T follicular helper cell (primary cell): ENCODE data around the gene CEP63.
A peak's percentile ranks its signal among the peaks of the same experiment; 100 is the strongest.

ENCODE experiments used
- DNase-seq: peaks from one replicate; pipeline ENCODE4 v3.0.0-alpha.2; 2020; ENCODE audit warnings: low read depth
- total RNA-seq, 2 experiments: gene quantifications; one replicate each; lab custom pipeline; 2026; lab: John Stamatoyannopoulos, UW

The CEP63 gene
- 5.6 to 11.9 reads per million in 2 experiments for total RNA-seq

DNA sequence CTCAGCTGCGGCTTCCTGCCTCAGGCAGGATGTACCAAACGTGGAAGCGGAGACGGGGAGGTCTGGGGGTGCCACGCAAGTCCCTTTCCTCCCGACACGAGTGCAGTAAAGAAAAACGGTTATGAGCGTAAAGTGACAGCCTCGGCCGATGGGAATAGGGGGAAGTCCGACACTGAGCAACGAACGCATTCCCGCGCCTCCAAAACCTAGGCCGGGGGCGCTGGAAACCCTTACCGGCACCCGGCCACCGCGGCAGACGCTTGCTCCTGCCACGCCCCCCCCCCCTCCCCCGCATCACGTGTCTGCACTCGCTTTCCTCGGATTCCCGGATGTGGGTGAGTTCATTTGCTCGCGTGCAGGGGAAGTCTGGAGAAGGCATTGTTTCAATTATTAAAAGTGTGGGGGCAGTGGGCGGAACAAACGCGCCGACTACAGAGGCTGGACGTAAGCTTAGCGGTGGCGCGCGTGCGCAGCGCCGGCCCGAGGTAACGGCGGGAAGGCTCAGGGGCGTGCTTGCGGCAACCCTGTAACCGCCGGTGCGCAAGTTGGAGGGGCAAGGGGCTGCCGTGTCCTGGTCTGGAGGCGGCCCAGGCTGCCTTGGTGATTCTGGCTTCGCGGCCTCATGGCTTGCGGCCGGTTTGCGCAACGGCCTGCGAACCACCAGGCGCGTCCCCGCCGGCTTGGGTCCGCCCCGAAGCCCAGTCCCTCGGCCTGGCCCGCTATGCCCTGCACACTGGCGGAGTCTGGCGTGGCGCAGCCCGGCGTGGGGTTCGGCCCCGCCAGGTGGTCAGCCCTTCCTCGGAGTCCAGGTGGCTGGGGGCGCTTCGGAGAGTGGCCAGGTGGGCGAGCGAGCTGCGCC lies at the start of gene CEP63, which contains the start of gene ANAPC13:
CEP63 (plus strand) TSS at position 340 of the 859 bp plus-strand sequence. CDS start 9,264 bp downstream, outside the sequence.
ANAPC13 (minus strand) TSS at position 268 of the 859 bp plus-strand sequence. CDS start 3,081 bp downstream, outside the sequence.
- peak; percentile 90 for DNase-seq

DNA sequence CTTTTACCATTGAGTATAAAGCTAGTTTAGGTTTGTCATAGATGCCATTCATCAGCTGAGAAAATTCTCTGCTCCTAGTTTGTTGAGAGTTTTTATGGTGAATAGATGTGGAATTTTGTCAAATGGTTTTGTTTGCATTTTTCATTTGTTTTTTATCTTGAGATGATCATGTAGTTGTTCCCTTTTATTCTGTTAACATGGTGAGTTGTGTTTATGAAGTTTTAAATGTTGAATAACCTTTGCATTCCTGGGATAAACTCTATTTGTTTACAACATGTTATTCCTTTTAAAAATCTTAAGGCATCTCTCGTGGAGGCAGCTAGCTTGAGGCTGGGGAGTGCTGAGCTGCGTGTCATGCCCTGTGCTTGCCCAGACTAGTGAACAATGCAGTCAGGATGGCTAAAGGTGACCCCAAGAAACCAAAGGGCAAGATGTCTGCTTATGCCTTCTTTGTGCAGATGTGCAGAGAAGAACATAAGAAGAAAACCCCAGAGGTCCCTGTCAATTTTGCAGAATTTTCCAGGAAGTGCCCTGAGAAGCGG lies 48.6 kb upstream of the CEP63 start:
- DNase-seq, result no peak

DNA sequence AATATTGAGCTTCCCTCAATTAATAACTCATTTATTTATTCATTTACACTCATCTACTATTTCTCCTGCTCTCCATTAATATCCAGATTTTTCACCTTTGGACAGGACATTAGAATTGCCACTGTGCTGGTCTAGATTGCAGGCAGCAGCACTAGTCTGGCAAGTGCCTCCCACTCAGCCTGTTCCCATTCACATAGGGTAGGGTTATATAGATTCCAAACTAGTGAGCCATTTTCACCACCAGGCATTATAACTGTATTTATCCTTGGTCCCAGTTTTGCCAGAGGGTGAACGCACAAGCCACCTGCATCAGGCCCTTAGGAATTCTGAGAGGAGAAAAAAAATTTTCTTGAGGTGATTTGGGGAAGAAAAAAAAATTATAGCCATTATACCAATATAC lies 44.5 kb upstream of the CEP63 start:
- DNase-seq, result no peak

DNA sequence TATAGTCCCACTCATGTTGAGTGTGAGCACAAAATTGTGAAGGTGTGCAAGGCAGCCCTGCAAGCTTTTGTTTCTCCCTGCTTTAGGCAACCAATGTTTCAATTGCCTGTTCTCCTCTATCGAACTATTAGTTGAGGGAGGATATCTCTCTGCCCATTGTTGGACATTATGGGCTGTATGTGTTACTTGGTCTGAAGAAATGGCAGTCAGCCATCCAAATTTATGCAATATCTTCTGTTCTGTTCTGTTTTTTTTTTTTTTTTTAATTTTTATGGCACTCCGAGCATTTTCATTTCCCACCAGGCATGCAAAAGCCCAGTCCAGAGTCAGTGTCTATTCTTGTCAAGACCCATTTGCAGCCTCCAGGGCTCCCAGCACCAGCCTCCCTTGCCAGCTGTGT lies 44.0 kb upstream of the CEP63 start:
- DNase-seq, result no peak

DNA sequence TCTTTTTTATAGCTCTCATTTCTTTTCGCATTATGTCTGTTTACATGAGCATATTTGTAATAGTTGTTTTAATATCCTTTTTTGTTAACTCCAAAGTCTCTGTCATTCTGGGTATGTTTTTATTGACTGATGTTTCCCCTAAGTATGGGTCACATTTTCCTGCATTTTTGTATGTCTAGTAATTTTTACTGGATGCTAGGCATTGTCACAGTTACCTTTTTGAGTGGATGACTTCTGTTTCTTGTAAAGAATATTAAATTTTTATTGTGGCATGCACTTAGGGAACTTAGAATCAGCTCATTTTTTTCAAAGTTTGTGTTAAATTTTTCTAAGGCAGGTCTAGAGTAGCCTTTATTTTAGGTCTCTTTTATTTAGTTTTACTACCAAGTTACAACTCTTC lies 40.8 kb upstream of the CEP63 start:
- no peak for DNase-seq

DNA sequence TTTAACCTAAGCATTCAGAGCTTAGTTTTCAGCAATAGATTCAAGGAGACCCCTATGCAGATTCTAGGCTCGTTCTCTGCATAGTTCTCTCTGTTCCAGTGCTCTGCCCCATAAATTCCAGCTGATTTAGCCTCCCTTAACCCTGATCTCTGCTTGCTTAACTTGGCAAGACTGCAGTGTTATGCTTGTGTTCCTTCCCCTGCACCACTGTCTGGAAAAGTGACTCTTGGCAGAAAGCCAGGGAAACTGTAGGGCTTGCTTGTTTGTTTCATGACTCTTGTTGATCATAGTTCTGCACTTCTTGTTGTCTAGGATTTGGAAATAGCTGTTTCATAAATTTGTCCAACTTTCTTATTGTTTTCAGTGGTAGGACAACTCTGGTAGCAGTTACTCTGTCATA lies 40.2 kb upstream of the CEP63 start:
- no peak for DNase-seq

DNA sequence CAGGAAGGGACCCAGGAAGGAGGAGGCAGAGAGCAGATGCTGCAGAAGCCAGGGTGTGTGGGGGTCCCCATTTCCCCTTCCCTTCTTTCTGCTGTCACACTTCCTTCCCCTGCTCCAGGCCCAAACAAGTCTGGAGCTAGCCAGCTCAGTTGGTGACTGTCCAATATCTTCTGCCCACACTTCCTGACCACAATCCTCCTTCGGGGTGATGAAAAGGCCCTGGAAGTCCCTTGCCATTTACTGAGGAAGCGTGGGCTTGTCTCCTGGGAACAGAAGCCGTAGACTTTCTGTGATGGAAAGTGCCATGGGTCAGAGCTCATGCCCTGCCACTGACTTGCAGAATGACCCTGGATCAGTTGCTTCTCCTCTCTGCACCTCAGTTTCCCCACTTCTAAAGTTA lies 39.1 kb upstream of the CEP63 start:
- no peak for DNase-seq

DNA sequence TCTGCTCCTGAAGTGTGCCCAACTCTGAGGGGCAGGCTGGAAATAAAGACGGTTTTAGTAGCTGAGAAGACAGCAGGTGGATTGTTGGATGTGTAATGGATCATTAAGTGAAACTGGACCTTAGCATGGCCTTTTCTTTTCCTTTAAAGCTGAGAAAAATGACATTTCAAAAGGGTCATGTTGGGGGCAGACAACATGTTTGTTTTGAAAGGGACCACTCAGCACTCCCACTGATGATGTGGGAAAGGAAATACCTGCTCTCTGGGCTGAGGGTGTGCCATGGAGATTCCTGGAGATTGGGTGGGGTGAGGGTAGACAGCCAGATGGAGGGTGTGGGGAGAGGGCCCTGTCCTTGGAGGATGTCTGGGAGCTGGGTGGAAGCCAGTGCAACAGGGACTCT lies 38.5 kb upstream of the CEP63 start:
- DNase-seq, result no peak

DNA sequence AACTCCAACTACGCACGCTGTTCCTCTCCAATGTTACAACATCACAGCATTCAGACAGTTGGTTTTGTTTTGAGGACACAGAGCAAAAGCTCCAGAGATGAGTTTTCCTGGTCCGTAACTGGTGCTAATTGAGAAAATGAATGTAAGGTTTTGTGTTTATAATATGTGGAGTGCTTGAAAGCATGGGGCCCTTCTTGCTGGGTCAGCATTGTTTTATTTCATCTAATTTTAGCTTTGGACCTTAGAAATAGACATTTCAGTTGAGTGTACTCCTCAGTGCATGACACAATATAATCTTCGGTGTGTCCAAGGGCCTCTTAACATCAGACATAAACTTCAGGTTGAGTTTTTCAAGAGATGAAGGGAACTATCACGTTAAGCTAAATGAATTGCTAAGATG lies 37.2 kb upstream of the CEP63 start:
- DNase-seq, result no peak

DNA sequence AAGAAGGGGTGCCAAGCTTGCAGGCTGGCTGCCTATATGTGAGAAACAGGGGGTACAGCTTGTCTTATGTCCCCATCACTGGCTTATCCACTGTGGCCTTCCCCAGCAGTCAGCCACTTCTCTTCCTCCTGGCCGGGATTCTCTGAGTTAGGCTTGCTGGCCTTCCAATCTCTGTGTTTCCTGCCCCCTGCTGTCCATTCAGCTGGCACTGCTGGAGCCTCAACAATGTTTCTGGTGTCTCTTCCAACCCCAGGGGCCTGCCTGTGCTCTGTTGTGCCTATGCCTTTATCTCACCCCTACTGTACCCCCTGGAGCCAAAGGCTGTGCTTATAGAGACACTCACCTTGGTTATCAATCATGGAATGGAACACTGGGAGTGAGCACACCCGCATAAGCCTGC lies 36.6 kb upstream of the CEP63 start:
- DNase-seq, result no peak

DNA sequence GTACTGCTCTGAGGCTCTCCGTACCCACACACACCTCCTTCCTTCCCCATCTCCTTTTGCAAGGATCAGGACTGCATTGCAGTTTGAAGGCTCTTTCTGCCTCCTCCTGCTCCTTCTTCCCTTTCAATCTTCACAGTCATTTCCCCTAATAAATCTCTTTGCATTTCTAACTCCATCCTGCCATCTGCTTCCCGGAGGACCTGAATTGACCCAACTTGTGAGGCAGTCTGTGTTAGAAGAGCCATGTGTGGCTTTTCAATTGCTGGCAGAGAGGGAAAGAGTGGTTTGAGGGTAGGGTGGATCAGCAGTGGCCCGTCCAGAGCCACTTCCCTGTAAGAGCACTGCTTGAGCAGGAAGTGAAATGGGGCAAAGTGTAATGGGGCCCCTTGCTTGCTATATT lies 35.9 kb upstream of the CEP63 start:
- DNase-seq, result no peak

DNA sequence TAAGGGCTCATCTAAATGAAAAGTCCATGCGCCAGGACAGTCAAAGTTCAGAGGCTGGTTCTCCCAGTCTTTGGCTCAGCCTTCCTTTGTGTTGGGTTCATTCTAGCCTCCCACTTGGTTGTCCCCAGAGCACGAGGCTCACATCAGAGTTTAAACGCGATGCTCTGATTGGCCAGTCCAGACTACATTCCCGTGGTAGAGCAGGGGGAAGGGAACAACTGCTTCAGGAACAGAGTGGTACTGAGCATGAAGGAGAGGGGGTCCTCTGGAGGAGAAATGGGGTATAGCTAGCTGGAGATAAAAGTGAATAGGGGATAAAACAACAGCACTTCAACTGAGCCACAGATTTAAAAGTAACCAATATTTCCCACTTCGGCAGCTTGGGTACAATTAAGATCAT lies 32.2 kb upstream of the CEP63 start:
- no peak for DNase-seq

DNA sequence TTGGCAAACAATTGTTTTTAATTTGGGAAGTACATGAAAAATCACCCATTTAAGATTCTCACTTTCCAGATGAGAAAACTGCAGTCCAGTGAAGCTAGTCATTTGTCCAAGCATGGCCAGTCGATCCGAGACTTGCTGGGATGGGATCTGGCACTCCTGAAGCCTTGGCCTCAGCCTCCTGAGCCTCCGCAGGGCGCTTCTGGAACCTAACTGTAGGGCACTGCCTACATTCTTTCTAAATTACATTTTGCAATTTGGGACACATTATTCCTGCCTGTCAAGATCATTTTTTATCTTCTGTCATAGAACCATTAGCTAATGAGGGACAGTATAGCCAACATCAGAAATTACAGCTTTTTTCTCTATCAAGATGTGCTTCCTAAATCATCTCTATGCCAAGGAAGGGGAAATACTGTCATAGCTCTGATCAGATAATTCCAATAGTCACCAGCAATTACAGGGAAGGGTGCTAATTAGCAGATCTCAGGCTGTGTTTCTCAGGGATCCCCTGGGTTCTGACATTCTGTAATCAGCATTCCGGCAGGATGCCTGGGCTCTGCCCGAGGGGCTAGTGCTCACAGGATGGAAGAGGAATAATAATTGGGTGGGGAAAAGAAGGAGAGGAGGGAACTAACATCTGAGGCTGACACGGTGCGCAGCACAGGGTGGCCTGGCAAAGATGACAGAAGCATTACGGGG lies 28.3 kb upstream of the CEP63 start:
- no peak for DNase-seq

DNA sequence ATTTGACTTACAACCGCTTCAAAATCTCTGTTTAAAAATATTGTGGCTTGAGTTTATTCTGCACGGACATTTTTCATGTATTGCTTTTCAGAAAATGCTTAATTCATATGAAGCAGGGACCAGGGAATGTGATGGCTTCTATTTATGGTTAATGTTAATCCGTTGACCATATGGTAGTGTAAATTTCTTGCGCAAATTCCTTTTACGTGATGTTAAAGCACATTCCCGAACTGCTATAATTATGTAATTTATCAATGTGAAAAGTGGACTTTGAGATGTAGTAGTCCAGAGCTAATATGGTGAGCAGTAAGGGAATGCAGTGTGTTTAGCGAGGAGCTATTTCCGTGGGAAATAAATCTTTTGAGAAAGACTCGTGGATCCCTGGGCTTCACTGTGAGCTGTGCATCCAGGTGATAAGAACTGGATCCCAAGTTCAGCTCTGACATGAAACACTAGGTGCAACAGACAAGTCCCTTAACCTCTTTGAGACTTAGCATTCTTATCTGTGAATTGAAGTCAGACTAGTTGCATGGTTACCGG lies 27.4 kb upstream of the CEP63 start:
- no peak for DNase-seq

DNA sequence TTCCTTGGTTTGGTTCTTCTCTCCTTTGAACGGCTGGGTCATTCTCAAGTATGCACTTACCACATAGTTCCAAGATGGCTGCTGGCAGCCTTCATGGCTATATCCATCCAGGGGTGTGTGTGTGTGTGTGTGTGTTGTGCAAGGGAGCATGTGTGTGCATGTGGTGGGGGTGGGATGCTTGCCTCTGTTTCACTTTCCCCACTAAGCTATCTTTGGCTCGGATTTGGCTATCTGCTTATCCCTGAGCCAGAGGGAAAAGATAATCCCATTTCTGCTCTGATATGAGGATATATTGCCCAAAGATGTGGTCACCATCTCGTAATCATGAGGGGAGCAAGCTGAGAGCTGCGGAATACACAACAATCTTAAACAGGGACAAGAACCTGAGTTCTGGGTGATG lies 26.3 kb upstream of the CEP63 start:
- no peak for DNase-seq

DNA sequence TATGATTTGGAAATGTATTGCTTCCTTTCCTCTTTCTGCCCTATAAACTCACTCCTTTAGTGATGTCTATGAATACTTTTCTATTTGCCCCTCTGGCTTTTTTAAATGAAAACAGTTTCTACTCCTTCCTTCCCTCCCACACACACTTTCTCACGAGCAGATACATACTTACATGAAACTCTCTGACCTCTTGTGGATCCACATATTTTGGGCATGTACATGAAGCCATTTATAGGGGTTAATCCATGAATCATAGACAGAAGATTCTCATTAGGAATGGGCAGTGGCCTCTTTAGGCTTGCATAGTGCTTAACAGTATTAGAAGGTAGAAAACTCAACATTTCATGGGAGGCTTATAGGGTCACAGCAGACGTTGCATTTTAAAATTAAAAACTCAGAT lies 24.9 kb upstream of the CEP63 start:
- DNase-seq, result no peak

DNA sequence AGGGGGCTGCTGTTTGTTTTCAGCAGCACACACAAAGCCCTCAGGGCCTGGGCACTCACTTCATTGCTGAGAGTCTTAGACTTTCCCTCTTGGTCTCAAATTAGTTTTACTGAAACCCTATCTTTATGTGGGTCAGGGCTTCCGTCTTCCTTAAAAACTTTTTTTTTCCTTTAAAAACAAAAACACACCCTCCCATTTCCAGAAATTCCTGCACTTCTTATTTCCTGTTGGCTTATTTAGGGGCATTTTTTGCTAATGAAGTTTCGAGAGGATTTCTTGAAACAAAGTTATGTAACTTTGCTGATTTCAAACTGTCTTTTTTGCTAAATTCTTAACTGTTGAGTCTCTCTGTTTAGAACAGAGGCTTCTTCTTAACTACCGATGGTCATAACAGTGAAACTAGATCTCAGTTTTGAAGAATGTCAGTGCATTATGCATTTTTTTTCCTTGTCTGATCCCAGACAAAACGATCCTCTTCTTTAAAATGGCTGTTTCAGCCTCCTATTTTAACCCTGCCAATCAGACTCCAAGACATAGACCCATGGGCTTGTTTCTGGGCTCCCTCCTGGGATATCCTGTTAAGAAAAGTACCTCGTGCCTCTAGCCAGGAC lies 23.4 kb upstream of the CEP63 start:
- no peak for DNase-seq

DNA sequence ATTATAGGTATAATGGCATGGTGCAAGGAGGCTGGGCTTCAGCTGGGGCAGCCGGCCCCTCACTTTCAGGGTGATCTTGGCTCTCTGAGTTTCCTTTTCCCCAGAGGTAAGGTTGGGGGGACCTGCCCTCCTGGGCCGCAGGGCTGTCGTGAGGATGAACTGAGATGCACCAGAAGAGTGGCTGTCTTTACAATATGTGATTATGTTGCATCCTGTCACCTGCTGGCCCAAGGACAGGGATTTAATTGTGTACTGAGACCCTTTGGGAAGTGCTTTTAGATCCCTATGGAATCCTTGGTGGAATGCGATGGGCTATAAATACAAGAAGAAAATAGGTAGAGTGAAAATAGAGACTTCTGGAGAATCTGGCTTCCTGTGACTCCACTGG lies 22.2 kb upstream of the CEP63 start:
- DNase-seq, result no peak

DNA sequence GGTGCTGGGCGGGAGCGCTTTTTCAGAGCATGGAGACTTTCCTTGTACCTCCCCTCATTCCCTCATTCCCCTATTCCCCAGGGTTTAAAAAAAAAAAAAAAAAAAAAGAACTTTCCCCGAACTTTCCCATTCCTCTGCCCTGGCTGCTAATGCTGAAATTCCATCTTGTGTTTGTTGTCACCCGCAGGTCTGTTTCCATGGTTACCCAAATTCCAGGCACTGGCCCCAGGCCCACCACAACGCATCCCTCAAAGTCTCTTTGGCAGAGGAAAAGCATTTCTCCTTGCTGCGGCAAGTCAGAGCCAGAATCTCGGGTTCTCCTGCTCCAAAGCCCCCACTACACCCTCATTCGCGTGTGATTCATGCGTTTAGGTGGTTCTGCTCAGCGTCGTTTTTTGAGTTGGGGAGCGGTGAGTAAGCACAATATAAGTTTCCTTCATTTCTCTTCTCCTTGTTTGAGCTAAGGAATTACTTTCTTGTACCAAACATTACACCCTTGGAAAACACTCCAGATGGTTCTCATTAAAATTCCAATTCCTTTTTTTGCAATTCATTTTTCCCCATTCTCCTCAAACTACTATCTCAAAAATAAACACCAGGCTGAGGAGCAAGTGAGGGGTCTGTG lies 21.7 kb upstream of the CEP63 start:
- no peak for DNase-seq

DNA sequence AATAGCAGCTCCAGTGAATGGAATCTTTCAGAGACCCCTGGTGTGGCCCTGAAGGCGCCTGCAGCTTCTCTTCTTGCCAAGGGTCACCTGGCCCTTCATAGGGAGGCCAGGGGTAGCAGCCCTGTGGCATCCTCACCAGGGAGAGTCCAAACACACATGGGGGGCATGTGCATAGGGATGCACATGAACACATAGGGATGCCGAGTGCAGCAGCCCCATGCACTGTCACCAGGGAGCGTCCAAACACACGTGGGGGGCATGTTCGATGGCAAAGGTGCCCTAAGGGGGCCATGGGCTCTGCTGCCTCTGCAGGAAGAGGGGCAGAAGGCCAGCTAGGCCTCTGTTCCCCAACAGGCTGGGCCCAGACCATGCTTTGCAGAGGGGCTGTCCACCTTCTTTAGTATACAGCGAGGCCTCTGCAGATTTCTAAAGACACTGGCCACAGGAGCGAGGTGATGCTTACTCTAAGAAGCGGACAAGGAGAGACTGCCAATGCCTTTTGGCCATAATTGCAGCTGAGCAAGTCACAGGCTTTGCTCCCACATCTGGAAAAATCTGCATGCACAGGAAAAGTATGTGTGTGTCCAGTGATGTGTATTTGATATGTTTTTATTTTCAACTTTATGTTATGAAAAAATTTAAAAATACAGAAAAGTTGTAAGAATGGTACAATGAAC lies 21.0 kb upstream of the CEP63 start:
- no peak for DNase-seq

DNA sequence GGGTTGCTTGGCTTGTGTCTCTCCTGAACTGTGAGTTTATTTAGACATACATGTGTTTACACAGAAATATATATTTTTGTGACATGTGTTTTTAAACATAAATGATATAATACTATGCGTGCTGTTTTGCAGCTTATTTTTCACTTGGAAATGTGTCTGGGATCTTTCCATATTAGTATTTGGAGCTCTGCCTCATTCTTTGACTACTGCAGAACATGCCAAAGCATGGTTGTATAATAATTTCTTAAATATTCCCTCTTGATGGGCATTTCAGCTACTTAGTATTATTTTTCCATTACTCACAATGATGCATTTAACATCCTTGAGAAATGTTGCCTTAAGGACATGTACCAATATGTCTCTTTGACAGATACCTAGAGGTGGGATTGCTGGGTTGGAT lies 19.5 kb upstream of the CEP63 start:
- DNase-seq, result no peak
